GM19240 (cell line): ENCODE results near the gene LOXHD1.

Experiments used
- DNase-seq: peaks from one replicate; pipeline ENCODE4 v3.0.0; 2011; ENCODE audit warnings: low spot score; ENCODE audit not compliant: insufficient read length

The LOXHD1 gene

DNA sequence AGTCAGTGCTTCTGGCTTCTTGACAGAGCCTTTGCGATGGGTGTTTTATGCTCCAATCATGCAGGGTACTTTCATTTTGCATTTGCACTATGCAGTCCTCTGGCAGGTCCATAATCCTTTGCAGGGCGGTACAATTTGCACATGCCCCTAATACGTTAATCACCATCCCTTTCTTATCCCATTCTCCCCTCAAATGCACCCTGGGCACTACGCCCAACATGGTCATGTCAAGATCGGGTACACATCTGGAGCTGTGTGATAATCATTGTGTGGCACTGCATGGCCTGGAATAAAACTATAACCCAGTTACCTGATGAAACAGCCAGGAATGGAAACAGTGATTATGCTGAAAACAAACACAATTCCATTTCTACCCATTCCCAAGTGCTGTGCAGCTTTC is 27.7 kb downstream of the LOXHD1 start:
- DNase-seq, result no peak

DNA sequence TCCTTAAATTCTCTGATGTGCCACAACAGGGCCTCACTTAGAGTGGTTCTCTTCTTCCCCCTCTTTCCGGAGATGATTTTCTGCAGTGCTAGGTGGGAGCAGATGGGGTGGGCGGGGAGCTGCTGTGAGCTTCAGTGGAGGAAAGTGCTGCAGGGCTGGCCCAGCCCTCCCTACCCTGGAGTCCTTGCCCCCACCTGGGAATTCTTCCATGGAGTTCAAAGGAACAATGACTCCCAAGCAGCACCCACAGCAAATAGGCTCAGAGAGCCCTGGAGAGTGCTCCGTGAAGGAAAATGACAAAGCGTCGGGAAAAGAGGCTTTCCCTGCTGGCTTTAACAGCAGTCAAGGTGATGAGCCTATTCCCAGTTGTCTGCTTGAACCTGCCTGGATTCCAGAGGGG is 28.8 kb downstream of the LOXHD1 start:
- DNase-seq, result no peak

- DNase-seq, result no peak
These were observed 29.9 kb downstream of the LOXHD1 start for GRCh38 chr18:46627136-46627535.

DNA sequence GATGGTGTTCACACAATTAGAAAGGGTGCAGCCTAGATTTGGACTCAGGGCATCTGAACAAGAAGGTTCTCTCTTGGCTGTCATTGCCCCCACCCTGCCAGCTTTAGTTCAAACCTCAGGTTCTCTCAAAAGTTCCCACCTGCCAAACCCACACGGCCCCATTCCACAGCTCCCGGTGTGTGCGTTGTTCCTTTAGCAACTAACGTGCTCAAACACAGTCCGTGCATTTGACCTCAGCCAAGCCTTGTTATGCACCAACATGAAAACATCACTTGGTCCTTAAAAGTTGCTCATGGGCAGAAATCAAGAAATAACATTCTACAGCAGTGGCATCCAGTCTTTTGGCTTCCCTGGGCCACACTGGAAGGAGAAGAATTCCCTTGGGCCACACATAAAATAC is 32.0 kb downstream of the LOXHD1 start:
- DNase-seq, result no peak

- no peak for DNase-seq
These were observed 32.9 kb downstream of the LOXHD1 start for GRCh38 chr18:46624127-46624526.

DNA sequence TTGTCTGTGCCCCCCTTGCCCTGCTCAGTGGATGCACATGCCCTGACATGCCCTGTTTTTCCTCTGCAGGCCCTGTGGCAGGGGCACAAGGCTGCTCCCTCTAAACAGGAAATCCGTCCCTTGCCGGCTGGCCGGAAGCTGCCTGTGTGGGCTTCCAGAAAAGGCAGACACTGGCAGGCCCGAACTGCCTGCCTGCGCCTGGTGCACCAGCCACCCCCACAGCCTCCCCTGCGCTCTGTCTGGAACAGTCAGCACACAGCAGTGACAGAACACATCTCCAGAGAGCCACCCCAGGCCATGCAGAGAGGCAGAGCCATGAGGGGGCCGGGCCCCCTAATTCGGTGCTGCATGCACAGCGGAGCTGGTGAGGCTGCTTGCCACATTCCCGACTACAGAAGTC is 33.5 kb downstream of the LOXHD1 start:
- DNase-seq, result no peak

- no peak for DNase-seq
These were observed 34.0 kb downstream of the LOXHD1 start for GRCh38 chr18:46622999-46623398.

- no peak for DNase-seq
These were observed 34.6 kb downstream of the LOXHD1 start for GRCh38 chr18:46622451-46622850.

GRCh38 chr18:46621871-46622270 is 35.1 kb downstream of the LOXHD1 start:
- no peak for DNase-seq

GRCh38 chr18:46621111-46621766 is 35.8 kb downstream of the LOXHD1 start:
- DNase-seq, result no peak

DNA sequence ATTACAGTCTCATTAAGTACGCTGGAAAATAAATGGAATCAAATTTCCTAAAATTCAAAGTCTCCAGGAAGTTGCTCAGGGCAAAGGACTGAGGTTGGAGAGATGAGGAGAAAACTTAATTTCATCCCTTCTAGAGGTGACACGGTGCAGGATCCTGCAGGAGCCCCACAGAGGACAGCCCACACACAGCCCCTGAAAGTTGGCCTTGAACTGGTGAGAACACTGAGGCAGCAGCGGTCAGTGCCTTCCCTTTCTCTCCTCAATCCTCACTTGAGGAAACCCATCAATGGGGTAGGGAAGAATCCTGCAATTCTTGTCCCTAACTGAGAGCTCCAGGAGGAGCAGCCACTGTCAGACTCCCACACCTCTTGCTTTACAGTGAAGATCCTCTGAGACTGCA is 37.5 kb downstream of the LOXHD1 start:
- DNase-seq, result no peak

DNA sequence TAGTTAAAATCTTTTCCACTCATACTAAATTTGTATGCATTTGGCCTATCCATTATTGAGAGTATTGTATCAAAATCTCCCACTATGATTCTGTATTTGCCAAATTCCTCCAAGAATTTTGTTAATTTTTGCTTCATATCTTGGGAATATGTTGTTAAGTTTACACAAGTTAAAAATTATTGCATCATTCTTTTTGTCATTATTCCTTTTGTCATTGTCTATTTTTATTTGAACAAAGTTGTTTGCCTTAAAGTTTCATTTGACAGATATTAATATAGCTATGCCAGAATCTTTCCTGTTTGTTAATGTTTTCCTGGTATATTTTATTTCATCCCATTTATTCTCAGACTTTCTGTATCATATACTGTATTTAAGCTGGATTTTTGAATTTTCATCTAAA is 41.3 kb downstream of the LOXHD1 start:
- DNase-seq, result no peak

GRCh38 chr18:46609048-46609447 is 48.0 kb downstream of the LOXHD1 start:
- DNase-seq, result no peak

DNA sequence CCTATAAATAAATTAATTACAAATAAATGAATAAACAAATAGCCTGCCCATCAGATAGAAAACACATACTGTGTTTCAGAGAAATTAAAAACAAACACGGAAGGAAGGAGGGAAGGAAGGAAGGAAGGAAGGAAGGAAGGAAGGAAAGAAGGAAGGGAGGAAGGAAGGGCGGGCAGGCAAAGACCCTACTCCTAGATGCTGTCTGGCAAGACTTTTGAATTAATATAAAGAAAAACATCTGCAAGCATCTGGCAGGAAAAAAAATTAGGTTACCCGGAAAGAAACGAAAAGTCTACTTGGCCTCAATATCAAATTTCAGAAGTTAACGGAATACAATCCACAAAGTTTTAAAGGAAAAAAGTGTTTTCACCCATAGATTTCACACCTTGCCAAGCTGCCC is 49.1 kb downstream of the LOXHD1 start:
- DNase-seq, result no peak

DNA sequence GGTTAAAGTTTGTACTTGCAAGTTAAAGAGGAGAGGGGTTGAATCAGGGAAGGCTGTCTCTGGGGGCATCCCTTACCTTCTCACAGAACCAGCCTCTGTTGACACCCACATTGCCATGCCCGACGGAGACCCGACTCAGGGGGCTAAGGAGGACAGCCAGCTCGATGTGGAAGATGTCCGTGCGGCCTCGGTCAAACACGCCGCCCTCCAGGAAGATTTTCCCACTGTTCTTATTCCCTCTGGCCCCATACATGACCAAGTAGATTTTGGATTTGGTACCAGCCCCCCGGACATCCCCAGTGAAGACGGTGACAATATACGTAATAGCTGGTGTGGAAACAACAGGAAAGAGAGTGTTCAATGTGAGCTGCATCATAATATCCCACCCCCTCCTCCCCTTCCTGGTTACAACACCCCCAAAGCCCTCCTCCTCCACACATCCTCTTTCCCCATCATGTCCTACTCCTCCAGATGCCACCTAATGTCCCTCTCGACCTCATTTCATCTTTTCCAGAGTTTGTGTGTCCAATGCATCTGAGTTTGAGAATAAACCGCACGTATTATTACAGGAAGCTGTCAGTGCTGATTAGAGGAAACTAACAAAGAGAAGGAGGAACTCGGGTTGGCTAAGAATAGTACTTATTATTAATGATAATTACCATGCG is 55.7 kb downstream of the LOXHD1 start:
- no peak for DNase-seq

GRCh38 chr18:46596119-46596518 is 60.9 kb downstream of the LOXHD1 start:
- DNase-seq, result no peak

- DNase-seq, result no peak
These were observed 65.1 kb downstream of the LOXHD1 start for GRCh38 chr18:46591783-46592391.

- DNase-seq, result no peak
These were observed 66.9 kb downstream of the LOXHD1 start for GRCh38 chr18:46590103-46590502.

- no peak for DNase-seq
These were observed 67.9 kb downstream of the LOXHD1 start for GRCh38 chr18:46588971-46589660.

GRCh38 chr18:46587600-46587999 is 69.4 kb downstream of the LOXHD1 start:
- no peak for DNase-seq

GRCh38 chr18:46583711-46584110 is 73.3 kb downstream of the LOXHD1 start:
- no peak for DNase-seq

DNA sequence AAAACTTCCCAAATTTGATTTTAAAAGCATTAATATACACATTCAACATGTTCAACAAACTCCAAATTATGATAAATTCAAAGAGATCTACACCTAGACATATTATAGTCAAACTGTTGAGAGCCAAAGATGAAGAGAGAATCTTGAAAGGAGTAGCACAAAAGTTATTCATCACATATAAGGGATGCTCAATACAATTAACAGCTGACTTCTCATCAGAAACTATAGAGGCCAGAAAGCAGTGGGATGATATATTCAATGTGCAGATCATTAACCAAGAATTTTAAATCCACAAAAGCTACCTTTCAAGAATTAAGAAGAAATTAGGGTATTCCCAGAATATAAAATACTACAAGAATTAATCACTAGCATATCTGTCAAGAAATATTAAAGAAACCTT is 75.4 kb downstream of the LOXHD1 start:
- no peak for DNase-seq
